ENCODE measurements around the gene LSAMP.

- TF ChIP-seq, protein P1, sequence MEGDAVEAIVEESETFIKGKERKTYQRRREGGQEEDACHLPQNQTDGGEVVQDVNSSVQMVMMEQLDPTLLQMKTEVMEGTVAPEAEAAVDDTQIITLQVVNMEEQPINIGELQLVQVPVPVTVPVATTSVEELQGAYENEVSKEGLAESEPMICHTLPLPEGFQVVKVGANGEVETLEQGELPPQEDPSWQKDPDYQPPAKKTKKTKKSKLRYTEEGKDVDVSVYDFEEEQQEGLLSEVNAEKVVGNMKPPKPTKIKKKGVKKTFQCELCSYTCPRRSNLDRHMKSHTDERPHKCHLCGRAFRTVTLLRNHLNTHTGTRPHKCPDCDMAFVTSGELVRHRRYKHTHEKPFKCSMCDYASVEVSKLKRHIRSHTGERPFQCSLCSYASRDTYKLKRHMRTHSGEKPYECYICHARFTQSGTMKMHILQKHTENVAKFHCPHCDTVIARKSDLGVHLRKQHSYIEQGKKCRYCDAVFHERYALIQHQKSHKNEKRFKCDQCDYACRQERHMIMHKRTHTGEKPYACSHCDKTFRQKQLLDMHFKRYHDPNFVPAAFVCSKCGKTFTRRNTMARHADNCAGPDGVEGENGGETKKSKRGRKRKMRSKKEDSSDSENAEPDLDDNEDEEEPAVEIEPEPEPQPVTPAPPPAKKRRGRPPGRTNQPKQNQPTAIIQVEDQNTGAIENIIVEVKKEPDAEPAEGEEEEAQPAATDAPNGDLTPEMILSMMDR (IDR thresholded peaks at IDR 0.05) = no peak
- no peak for TF ChIP-seq POLR2A (IDR thresholded peaks at IDR 0.05)
Measured at GRCh38 chr3:115958526-115958925, 486.8 kb downstream of the LSAMP start.
